ENCODE data around the gene LSS. TPM values are rescaled to one million over a fixed set of nuclear protein-coding genes. Genes with fewer than 3 reads are reported as not detected.

The LSS gene
- total RNA-seq, 1 experiment from 2014 or later: 101 TPM

DNA sequence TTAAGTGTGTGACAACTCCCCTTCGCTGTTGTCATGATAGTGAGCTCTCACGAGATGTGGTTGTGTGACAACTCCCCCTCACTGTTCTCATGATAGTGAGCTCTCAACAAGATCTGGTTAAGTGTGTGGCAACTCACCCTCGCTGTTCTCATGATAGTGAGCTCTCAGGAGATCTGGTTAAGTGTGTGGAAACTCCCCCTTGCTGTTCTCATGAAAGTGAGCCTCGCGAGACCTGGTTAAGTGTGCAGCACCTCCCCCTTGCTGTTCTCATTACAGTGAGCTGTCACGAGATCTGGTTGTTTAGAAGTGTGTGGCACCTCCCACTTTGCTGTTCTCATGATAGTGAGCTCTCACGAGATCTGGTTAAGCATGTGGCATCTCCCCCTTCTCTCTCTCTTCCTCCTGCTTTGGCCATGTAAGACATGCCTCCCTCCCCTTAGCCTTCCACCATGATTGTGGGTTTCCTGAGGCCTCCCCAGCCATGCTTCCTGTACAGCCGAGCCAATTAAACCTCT, 25.1 kb upstream of the LSS start:
- no peaks in the 10 kb centered on the region for H3K4me1 Mint-ChIP-seq
- H3K36me3 Mint-ChIP-seq: peaks cover 84% of the 10 kb centered on the region
- no peaks in the 10 kb centered on the region for H3K27me3 Mint-ChIP-seq (ENCODE audit: low read depth)
- CTCF ChIA-PET: interaction anchor here (1.2 to 1.3 kb wide), 2 partner anchors 12 to 110 kb away, joined by 3 read pairs; no protein-coding TSS in a partner anchor
- ATAC-seq: 0 out of 2 replicates have a peak, but pooled peaks have one; percentile 34
- TF ChIP-seq TEAD1 (CRISPR knock-in tag; IDR thresholded peaks at IDR 0.05) (no peak), GRHL2 (CRISPR knock-in tag; IDR thresholded peaks at IDR 0.05; ENCODE audit: insufficient replicate concordance, severe bottlenecking) (no peak), EMX1 (CRISPR knock-in tag; IDR thresholded peaks at IDR 0.05) (no peak), RELA (CRISPR knock-in tag; IDR thresholded peaks at IDR 0.05; ENCODE audit: borderline replicate concordance) (no peak), NR2C2 (CRISPR knock-in tag; IDR thresholded peaks at IDR 0.05) (no peak), ZBTB21 (CRISPR knock-in tag; IDR thresholded peaks at IDR 0.05; ENCODE audit: borderline replicate concordance) (no peak), NR3C1 (CRISPR knock-in tag; conservative IDR thresholded peaks at IDR 0.05; ENCODE audit: low read depth) (no peak), CREB1 (CRISPR knock-in tag; IDR thresholded peaks at IDR 0.05) (no peak), ZNF317 (CRISPR knock-in tag; IDR thresholded peaks at IDR 0.05; ENCODE audit: borderline replicate concordance, low read depth) (no peak)
- TF ChIP-seq, protein P1, sequence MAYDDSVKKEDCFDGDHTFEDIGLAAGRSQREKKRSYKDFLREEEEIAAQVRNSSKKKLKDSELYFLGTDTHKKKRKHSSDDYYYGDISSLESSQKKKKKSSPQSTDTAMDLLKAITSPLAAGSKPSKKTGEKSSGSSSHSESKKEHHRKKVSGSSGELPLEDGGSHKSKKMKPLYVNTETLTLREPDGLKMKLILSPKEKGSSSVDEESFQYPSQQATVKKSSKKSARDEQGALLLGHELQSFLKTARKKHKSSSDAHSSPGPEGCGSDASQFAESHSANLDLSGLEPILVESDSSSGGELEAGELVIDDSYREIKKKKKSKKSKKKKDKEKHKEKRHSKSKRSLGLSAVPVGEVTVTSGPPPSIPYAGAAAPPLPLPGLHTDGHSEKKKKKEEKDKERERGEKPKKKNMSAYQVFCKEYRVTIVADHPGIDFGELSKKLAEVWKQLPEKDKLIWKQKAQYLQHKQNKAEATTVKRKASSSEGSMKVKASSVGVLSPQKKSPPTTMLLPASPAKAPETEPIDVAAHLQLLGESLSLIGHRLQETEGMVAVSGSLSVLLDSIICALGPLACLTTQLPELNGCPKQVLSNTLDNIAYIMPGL (CRISPR knock-in tag; IDR thresholded peaks at IDR 0.05): no peak
- TF ChIP-seq, protein P2, sequence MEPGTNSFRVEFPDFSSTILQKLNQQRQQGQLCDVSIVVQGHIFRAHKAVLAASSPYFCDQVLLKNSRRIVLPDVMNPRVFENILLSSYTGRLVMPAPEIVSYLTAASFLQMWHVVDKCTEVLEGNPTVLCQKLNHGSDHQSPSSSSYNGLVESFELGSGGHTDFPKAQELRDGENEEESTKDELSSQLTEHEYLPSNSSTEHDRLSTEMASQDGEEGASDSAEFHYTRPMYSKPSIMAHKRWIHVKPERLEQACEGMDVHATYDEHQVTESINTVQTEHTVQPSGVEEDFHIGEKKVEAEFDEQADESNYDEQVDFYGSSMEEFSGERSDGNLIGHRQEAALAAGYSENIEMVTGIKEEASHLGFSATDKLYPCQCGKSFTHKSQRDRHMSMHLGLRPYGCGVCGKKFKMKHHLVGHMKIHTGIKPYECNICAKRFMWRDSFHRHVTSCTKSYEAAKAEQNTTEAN (CRISPR knock-in tag; IDR thresholded peaks at IDR 0.05): no peak
- TF ChIP-seq, protein P3, sequence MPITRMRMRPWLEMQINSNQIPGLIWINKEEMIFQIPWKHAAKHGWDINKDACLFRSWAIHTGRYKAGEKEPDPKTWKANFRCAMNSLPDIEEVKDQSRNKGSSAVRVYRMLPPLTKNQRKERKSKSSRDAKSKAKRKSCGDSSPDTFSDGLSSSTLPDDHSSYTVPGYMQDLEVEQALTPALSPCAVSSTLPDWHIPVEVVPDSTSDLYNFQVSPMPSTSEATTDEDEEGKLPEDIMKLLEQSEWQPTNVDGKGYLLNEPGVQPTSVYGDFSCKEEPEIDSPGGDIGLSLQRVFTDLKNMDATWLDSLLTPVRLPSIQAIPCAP (CRISPR knock-in tag; IDR thresholded peaks at IDR 0.05): no peak
- TF ChIP-seq, protein P4, sequence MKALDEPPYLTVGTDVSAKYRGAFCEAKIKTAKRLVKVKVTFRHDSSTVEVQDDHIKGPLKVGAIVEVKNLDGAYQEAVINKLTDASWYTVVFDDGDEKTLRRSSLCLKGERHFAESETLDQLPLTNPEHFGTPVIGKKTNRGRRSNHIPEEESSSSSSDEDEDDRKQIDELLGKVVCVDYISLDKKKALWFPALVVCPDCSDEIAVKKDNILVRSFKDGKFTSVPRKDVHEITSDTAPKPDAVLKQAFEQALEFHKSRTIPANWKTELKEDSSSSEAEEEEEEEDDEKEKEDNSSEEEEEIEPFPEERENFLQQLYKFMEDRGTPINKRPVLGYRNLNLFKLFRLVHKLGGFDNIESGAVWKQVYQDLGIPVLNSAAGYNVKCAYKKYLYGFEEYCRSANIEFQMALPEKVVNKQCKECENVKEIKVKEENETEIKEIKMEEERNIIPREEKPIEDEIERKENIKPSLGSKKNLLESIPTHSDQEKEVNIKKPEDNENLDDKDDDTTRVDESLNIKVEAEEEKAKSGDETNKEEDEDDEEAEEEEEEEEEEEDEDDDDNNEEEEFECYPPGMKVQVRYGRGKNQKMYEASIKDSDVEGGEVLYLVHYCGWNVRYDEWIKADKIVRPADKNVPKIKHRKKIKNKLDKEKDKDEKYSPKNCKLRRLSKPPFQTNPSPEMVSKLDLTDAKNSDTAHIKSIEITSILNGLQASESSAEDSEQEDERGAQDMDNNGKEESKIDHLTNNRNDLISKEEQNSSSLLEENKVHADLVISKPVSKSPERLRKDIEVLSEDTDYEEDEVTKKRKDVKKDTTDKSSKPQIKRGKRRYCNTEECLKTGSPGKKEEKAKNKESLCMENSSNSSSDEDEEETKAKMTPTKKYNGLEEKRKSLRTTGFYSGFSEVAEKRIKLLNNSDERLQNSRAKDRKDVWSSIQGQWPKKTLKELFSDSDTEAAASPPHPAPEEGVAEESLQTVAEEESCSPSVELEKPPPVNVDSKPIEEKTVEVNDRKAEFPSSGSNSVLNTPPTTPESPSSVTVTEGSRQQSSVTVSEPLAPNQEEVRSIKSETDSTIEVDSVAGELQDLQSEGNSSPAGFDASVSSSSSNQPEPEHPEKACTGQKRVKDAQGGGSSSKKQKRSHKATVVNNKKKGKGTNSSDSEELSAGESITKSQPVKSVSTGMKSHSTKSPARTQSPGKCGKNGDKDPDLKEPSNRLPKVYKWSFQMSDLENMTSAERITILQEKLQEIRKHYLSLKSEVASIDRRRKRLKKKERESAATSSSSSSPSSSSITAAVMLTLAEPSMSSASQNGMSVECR (CRISPR knock-in tag; IDR thresholded peaks at IDR 0.05; ENCODE audit: borderline replicate concordance): no peak
- TF ChIP-seq, protein P5, sequence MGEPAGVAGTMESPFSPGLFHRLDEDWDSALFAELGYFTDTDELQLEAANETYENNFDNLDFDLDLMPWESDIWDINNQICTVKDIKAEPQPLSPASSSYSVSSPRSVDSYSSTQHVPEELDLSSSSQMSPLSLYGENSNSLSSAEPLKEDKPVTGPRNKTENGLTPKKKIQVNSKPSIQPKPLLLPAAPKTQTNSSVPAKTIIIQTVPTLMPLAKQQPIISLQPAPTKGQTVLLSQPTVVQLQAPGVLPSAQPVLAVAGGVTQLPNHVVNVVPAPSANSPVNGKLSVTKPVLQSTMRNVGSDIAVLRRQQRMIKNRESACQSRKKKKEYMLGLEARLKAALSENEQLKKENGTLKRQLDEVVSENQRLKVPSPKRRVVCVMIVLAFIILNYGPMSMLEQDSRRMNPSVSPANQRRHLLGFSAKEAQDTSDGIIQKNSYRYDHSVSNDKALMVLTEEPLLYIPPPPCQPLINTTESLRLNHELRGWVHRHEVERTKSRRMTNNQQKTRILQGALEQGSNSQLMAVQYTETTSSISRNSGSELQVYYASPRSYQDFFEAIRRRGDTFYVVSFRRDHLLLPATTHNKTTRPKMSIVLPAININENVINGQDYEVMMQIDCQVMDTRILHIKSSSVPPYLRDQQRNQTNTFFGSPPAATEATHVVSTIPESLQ (CRISPR knock-in tag; IDR thresholded peaks at IDR 0.05): no peak
- no peaks in the 10 kb centered on the region for H3K9me3 Mint-ChIP-seq
- POLR2A ChIA-PET: no interaction called here
- H3K4me3 Mint-ChIP-seq: no peak overlapping the region
- H3K27ac Mint-ChIP-seq: peak overlapping the region; percentile 69; the same call in 1 of the 2 replicates
- no peak for DNase-seq (ENCODE audit: low spot score)

DNA sequence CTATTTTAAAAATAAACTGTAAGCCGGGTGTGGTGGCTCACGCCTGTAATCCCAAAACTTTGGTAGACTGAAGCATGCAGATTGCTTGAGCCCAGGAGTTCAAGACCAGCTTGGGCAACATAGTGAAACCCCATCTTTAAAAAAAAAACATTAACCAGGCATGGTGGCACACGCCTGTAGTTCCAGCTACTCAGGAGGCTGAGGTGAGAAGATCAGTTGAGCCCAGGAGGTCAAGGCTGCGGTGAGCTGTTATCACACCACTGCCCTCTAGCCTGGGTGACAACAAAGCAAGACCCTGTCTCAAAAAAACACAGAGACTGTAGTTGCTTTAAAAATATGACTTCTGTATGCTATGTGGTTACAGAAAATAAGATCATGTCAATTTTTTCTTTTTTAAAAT, 24.3 kb upstream of the LSS start:
- DNase-seq (ENCODE audit: low spot score) (no peak), ATAC-seq (no peak)
- TF ChIP-seq ZNF138 (CRISPR knock-in tag; conservative IDR thresholded peaks at IDR 0.05): no peak
- Mint-ChIP-seq H3K9me3 (no peaks in the 10 kb centered on the region), H3K27ac (no peak overlapping the region), H3K36me3 (peaks cover 80% of the 10 kb centered on the region), H3K27me3 (ENCODE audit: low read depth) (no peaks in the 10 kb centered on the region), H3K4me1 (no peaks in the 10 kb centered on the region), H3K4me3 (no peak overlapping the region)
- POLR2A ChIA-PET: no interaction called here
- CTCF ChIA-PET: interaction anchor here (1.2 kb wide), 1 partner anchor 110 kb away, joined by 3 read pairs; no protein-coding TSS in a partner anchor

All from WTC11 (cell line).